Measurements from ENCODE around the gene ZNF396.

The ZNF396 gene

DNA sequence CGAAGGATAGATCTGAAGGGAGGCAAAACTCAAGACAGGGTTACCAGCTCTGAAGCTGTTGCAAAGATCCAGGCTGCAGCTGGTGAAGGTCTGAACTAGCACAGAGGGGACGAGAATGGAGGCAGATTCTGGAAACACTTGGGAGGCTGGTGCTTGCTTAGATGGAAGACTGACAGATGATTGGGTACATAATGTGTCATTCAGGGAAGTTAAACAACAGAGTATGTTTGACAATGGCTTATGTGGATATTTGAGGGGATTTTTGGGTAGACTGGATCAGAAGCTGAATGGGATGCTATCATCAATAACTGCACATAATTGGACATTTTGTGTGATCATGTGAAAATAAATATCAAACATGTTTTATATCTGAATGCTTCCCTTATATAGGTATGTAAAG lies 2.3 kb upstream of the ZNF396 start:
- DNase-seq = no peak

DNA sequence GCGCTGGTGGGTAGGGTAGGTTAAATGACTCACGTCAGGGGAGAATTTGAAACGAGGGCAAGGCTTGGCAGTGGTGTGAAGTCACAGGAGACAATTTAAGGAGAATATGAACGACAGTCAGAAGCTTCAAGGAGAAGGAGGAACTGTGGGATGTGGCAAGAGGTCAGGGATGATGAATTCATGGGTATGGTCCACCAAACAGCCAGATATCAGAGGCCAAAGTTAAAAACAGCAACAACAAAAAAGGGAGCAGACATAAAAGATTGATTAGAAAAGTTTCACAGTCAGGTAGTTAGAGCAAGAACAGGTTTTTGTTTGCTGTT lies 1.4 kb upstream of the ZNF396 start:
- no peak for DNase-seq

DNA sequence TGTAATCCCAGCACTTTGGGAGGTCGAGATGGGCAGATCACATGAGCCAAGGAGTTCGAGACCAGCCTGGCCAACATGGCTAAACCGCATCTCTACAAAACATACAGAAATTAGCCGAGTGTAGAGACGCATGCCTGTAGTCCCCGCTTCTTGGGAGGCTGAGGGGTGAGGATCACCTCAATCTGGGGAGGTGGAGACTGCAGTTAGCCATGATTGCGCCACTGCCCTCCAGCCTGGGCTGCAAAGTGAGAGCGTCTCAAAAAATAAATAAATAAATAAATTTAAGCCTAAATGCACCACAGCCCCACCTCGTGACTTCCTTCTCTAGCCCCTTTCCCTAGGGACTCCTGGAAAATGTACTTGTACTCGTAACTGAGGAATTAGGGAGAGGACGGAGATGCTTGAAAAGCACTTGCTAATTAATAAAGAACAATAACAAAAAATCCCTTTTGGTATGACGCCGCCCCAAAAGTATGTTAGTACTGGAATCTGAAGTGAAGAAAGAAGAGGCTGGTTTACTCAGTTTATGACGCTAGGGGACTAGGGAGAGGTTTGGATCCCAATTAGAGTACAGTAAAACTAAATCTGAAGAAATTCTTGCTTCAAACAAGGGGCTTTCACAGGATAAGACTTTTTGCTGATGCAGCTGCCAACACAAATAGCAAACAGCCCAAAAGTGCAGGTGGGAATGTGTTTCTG lies 887 bp upstream of the ZNF396 start:
- no peak for DNase-seq

DNA sequence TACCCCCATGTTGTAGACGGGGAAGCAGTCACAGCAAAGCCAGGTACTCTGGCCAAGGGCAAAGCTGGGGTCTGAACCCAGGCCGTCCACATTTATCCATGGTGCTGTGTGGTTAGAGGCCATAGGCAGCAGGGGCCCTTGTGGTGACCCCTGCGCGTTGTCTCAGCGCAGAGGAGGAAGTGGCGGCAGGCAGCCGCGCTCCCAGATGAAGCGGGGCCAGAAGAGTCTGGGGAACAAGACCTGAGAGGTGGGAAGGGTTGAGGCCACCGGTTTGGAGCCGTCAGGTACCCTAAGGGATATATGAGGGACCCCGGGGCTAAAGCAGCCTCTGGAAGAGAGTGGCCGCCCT lies 770 bp downstream of the ZNF396 start:
- peak in 2 of 5 donors; percentile 8 to 19 for DNase-seq

DNA sequence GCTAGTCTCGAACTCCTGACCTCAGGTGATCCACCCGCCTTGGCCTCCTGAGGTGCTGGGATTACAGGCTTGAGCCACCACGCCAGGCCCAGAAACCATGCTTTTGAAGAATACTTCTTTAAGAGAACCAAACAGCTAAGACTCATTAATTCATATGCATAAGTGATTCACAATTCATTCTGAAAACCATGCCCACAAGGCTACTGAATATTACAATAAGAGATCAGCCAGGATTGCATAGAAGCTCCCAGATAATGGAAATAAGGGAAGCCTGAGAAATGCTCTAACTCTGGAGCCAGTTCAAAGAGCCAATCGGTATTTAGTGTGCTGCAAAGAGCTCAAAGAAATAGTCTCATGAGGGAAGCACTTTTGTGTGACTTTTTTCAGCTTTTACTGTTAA lies 2.4 kb downstream of the ZNF396 start:
- DNase-seq = no peak

DNA sequence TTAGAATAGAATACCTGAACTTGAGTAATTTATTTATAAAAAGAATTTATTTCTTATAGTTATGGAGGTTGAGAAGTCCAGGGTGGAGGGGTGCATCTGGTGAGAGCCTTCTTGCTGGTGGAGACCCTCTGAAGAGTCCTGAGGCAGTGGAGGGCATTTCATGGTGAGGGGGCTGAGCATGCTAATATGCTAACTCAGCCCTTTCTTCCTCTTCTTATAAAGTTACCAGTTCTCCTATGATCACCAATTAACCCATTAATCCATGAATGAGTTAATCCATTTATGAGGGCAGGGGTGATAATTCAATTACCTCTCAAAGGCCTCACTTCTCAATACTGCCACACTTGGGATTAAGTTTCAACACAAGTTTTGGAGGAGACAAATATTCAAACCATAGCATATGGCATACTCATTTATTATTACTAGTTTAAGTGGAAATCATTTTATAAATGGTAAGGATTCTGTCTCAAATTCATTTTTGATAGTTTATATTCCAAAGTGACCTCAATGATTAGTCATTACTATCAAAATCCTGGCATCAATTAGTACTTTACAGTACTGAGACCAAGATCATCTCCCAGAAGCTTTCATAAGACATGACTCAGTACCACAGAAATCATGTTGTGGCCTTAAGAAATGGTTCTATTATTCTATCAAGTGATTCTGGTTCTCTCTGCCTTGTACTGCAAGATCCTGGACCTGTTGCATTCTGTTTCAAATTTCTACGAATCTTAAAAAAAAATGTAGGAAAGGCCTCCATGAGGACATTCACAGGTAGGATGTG lies 5.5 kb downstream of the ZNF396 start:
- DNase-seq = no peak

DNA sequence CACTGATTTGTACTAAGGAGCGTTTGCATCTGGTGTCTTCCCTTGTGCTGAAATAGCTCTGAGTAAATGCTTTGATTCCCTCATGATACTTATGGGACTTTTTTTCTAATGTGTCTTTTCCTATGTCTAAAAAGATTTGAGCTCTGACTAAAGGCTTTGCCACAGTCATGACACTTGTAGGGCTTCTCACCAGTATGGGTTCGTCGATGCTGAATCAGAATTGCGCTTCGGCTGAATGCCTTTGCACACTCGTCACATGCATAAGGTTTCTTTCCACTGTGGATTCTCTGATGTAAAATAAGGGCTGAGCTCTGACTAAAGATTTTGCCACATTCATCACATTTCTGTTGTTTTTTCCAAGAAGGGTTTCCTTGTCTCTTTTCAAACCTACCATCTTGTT lies 8.0 kb downstream of the ZNF396 start:
- DNase-seq = no peak

DNA sequence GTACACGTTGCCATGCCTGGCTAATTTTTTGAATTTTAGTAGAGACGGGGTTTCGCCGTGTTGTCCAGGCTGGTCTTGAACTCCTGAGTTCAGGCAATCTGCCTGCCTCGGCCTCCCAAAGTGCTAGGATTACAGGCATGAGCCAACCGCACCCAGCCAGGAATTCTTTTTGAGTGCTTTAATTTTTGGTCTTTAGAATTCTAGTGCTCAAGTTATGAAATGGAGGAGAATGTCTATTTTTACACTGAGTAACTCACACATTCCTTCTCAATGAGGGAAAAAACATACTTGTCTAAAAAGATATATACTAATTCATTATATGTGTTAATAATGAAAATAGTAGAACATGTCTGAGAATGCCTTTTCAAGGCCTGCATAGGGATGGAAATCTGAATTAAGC lies 8.5 kb downstream of the ZNF396 start:
- DNase-seq = no peak

DNA sequence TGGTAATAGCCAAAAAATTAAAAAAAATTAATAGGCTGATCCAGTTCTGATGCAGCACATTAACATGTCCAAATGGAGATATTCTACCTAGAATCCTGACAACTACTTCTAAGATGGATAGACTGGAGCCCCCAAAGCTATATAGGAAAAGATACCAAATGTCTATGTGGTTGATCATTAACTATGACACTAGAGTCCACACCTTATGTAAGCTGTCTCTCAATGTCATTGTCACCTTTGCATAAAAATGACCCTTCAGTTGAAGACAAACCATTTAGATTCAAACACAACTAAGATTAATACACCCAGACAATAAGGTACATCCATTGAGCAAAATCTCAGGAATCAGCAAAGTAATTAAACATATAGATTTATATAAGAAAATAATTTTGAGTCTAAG lies 14.6 kb downstream of the ZNF396 start:
- DNase-seq = no peak

DNA sequence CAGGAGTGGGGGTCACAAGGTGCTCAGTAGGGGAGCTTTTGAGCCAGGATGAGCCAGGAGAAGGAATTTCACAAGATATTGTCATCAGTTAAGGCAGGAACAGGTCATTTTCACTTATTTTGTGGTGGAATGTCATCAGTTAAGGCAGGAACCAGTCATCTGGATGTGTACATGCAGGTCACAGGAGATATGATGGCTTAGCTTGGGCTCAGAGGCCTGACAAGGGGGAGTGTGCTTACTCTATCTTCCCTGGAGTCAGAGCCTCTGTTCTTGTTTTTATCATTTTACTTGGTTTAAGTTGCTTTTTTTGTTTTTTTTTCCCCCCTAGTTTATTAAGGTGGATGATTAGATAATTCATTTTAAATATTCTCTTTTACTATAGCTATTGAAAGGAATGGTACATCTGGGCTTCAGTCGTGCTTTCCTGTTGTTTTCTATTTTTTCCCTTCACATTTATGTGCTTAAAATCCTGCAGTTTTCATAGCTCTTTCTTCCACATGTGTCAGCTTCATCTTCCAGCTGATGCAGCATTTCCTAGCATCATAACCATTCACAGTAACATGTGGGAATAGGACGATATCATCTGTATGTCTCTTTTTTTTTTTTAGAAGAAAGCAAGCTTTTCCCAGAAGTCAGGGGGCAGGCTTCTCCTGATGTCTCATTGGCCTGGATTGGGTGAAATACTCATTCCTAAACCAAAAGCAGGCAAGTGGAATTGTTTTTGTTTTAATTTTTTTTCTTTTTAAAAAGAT lies 15.4 kb downstream of the ZNF396 start:
- DNase-seq = no peak

DNA sequence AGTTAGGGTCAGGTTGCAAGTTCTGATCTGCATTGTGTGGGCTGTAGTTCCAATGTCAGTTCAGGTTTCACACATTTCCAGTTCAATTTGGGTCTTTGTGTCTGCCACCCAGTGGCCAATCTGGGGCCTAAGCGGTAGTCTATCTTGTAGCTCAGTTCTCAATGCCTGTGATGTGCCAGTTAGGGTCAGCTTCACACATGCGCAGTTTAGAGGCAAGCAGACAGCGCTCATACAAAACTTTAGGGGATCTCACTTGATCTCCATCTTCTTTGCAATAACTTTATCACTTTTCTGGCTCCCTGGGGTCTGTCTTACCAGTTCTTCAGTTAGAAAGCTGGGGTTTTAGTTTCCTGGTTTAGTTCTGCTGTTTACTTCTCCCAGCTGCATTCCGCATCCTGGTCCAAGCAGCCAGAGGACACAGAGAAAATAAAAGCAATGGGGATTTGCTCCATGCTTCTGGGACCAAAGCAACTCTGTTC lies 22.0 kb downstream of the ZNF396 start:
- DNase-seq = peak; percentile 13 to 59 (median 43)

DNA sequence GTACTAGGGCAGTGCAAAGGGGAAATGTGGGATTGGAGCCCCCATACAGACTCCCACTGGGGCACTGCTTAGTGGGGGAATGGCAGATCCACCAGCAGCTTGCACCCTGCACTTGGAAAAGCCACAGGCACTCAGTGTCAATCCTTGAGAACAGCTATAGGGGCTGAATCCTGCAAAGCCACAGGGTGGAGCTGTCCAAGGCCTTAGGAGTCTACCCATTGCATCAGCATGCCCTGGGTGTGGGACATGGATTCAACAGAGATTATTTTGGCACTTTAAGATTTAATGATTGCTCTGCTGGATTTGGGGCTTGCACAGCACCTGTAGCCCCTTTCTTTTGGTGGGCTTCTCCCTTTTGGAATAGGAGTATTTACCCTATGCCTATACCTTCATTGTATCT lies 24.4 kb downstream of the ZNF396 start:
- no peak for DNase-seq

DNA sequence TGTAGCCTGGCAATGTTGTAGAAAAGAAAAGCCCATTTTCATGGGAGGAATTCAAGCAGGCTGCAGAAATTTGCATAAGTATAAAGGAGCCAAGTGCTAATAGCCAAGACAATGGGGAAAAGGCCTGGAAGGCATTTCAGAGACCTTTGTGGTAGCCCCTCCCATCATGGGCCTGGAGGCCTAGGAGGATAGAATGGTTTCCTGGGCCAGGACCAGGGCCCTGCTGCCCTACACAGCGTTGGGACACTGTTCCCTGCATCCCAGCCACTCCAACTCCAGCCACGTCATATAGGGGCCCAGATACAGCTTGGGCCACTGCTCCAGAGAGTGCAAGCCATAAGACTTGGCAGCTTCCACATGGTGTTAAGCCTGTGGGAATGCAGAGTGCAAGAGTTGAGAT lies 24.9 kb downstream of the ZNF396 start:
- DNase-seq = no peak

DNA sequence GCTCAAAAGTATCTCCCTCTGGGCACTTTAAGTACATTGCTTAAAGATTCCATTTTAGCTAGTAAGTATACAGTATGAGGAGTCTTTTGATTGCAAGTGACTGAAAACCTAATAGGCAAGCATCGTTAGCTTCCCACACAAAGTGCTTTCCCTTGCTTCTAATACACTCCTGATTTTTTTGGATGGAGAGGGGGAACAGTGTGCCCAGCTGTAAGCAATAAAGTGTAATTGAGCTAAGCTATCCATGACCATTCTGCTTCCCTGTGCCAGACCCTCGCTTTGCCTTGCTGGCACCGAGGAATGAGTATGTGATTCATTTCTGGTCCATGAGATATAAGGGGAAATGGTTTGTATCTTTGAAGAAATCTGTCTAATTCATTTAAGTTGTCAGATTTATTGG lies 29.1 kb downstream of the ZNF396 start:
- no peak for DNase-seq

DNA sequence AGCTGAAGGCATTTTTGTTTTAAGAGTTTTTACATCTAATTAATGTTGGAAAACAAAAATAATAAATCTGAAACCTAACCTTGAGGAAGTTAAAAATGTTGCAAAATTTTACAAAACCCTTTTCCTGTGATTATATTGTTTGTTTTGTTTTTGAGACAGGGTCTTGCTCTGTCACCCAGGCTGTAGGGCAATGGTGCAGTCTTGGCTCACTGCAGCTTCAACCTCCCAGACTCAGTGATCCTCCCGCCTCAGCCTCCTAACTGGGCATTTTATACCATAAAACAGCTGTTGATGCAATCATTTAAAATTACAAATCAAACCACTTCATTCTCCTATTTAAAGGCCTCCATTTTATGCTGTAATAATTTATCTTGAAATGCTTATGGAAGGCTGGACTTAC lies 31.2 kb downstream of the ZNF396 start:
- no peak for DNase-seq

DNA sequence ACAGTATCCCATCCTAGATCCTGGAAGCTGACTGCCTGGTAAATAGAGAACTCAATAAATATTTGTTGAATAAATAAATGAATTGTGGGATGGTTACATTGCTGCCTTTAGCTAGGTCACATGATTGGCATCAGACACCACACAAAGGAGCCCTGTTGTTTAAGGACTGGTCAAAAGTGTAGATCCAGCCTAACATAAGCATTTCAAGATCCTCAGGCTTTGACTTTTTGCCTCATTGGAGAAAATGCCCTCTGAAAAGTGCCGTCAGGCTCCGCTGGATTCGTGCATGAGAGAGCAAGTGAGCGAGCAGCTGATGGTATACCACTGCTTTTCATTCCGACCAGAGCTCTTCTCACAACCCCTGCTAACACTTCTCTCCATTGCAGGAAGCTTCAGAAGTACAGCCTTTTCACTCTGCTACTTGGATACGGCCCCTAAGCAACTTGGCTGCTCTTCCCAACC lies 31.6 kb downstream of the ZNF396 start:
- DNase-seq = no peak

DNA sequence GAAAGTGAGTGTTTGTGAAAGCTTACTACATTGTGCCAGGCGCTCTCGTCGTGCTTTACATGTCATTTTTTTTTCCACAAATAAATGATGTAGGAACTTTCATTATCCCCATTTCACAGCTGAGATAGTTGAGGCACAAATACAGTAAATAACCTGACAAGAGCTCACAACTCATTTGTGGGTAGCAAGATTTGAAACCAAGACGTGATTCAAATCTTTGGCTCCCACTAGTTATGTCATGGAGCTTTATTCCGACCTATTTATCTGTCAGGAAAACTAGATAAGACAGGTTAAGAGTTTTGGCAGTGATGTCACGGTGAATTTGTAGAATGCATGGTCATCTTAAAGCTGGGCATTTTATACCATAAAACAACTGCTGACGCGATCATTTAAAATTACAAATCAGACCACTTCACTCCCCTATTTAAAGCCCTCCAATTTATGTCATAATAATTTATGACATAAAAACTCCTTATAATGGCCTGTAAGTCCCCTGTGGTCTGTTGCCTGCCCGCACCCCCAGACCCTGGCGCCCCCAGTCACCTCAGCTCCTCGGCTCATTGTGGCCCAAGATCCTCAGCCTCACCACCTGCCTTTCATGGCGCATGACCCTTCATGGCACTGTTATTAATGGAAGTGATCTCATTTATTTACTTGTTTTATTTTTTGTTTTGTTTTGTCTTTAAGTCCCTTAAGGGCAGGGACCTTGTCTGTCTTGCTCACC lies 32.2 kb downstream of the ZNF396 start:
- DNase-seq = no peak

DNA sequence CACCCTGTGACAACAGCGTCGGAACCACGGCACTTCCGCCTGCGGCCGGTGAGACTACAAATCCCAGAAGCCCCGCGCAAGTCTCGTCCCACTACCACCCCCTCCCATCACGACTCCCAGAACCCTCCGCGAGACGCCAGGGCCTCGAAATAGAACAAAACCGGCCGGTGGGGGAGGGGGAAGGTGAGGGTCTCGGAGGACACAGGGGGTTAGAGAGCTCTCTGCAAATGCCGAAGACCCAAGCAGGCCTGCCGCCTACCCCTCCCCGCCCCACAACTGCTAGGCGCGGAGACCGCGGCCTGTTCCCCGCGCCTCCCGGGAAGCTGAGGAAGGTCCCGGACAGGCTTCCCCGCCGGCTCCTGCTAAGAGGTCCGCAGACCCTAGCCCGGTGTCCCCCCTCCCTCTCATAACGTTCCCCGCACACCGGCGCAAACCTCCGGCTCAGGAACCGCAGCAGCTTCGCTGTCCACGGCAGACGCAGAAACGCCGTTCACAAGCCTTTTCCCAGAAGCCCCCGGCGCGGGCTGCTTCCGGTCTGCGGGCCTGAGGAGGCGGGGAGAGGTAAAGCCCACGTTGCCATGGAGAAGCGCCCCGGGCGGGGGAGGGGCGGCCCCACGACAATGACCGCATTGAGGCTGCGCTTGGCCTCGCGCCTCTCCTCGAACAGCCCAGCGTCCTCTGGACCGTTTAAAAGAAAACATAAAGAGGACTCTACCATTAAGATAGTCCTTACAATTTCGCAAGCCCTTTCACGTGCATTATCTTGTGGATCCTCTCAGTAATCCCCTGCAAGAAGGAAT lies 33.0 kb downstream of the ZNF396 start, which contains the start of gene ZNF24:
ZNF24 (minus strand) TSS at position 485 of the 800 bp plus-strand sequence. CDS start 3,770 bp downstream, outside the sequence.
- peak; percentile 83 to 90 (median 88) for DNase-seq

DNA sequence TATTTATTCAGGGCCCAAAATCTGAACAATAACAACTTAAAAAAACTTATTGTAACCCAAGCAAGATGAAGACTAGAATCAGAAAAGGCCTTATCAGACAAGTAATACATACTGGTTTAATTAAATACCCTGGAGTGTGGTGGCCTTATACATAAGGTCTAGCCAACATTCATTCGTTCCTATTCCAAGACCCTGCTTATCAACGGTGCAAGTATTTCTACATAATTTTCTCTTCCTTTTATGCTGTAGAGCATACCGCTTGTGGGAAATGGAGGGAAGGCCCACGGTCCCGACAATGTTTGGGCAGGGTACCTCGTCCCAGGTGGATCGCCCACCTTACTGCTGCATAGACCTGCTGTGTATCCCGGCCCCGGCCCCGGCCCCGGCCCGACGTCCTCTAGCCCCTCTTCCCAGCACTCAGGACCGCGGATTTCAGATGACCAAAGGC lies 33.6 kb downstream of the ZNF396 start:
- no peak for DNase-seq

DNA sequence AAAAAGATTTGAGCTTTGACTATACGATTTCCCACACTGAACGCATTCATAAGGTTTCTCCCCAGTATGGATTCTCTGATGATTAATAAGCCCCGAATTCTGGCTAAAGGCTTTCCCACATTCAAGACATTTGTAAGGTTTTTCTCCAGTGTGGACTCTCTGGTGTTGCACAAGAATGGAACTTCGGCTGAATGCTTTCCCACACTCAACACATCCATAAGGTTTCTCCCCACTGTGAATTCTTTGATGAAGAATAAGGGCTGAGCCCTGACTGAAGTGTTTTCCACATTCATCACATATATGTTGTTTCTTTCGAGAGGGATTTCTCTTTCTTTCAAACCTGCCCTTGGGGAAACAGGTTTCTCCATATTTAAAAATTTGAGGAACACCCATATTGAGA lies 39.9 kb downstream of the ZNF396 start:
- DNase-seq = no peak

DNA sequence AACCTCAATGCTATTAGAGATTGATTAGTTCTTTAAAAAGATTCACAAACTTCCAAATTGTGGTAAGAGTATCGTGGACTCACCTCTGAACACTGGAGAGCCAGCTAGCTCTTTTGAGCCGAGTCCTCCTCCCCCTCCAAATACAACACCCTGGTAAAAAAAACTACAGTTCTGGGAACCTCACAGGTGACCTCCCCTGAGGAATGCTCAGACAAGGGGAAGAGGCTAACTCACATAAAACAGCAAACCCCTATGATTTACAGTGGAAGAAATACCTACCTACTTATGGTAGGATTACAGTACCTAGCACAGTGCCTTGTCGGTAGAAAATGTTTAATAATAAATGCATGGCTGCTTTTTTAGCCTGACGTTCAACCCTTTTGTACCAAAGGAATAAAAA lies 41.3 kb downstream of the ZNF396 start:
- no peak for DNase-seq

DNA sequence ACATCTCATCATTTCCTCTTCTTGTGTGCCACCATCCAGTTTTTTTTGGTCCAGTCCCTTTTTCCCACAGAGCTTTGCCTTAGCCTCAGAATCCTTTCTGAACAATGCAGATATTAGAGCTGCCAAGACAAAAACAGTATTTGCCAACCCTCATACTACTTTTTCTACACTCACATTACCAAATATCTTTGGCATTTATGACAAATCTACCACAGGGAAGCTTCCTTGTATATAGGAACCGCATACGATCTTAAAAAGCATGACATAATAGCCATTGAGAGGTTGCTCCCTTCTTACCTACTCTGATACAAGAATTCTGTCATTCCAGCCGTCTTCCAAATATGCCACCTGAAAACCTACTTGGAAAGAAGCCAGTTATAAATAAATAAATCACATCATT lies 42.3 kb downstream of the ZNF396 start:
- DNase-seq = no peak

Data from T-helper 1 cell (primary cell).